ENCODE results near the gene JCAD. TPM values are rescaled to one million over a fixed set of nuclear protein-coding genes. Genes with fewer than 3 reads are reported as not detected.

Gene JCAD
- total and polyA plus RNA-seq, 2 of the 8 experiments (the other 6 are each of a cell fraction or from before 2014, with no cell fraction given), result 0.56 to 5.2 TPM

DNA sequence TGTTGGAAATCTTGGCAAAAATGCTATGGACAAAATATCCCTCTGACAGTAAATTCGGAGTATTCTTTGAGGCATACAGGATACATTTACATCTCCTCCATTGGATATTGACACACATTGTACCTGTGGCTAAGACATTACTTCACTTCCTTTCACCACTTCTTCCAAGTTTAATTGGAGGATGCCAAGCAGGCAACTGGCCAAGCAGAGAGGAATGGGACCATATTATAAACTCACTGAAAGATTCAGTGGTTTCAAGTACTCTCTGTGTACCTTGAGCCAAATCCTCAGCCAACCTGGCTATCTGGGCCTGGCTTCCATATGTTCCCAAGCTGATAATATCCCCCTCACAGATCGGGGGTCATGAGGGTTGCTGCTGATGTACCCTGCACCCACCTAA is 14.7 kb upstream of the JCAD start:
- 89% methylated on average over 2 of the region's 2 CpGs; no CpG with 5 or more reads in 1 of the 2 experiments for WGBS, 2 experiments (ENCODE audit: extremely low coverage in 1 of 2, insufficient coverage in 1 of 2, insufficient read length in 1 of 2, insufficient replicate concordance in 2 of 2, low coverage in 1 of 2, low lambda C conversion rate in 2 of 2, missing lambda C conversion rate in 1 of 2)
- H3K27me3 ChIP-seq (replicated peaks in 1 of 4; ENCODE audit: control insufficient read depth in 3 of 4, extremely low read depth in 1 of 4, insufficient read depth in 3 of 4, low read length in 3 of 4), result no peaks in the 10 kb centered on the region
- H3K23ac ChIP-seq (ENCODE audit: insufficient read length), result no peak overlapping the region
- H4K91ac ChIP-seq (replicated peaks; ENCODE audit: insufficient read length, low read length), result no peak overlapping the region
- H2AFZ ChIP-seq (ENCODE audit: low read length), result no peak overlapping the region
- DNase-seq (ENCODE audit: low read depth in 1 of 2, low spot score in 2 of 2) (no peak), FAIRE-seq (no peak)
- CTCF ChIA-PET (ENCODE audit: partially characterized antibody), result interaction anchor here (1.0 kb wide), 1 partner anchor 23 kb away, joined by 3 read pairs; no protein-coding TSS in a partner anchor
- no peaks in the 10 kb centered on the region for H3K79me1 ChIP-seq (ENCODE audit: low read depth, low read length)
- no peak overlapping the region for H3K56ac ChIP-seq (replicated peaks; ENCODE audit: insufficient read length, low read depth, low read length)
- no peaks in the 10 kb centered on the region; the same call in 1 of the 2 replicates for H3K23me2 ChIP-seq (ENCODE audit: low read depth, low read length)
- no peak overlapping the region for H3K27ac ChIP-seq (ENCODE audit: low read depth, low read length)
- no peak overlapping the region for H3K14ac ChIP-seq (ENCODE audit: insufficient read length)
- no peaks in the 10 kb centered on the region for H3K36me3 ChIP-seq (ENCODE audit: control insufficient read depth in 2 of 4, insufficient read depth in 4 of 4, low read length in 3 of 4)
- H3K79me2 ChIP-seq (ENCODE audit: control insufficient read depth in 1 of 2, insufficient read depth in 2 of 2, low read length in 2 of 2), result no peaks in the 10 kb centered on the region
- no peaks in the 10 kb centered on the region for H4K20me1 ChIP-seq (replicated peaks in 1 of 2; ENCODE audit: control insufficient read depth in 1 of 2, insufficient read depth in 2 of 2, low read length in 2 of 2)
- no peaks in the 10 kb centered on the region for H3K9me3 ChIP-seq (ENCODE audit: insufficient read depth in 2 of 2, low read depth in 1 of 2, low read length in 1 of 2)
- no peak overlapping the region for H3K4me2 ChIP-seq (ENCODE audit: insufficient read depth in 1 of 2, low read depth in 2 of 2, low read length in 2 of 2)
- H3K4me1 ChIP-seq (replicated peaks in 1 of 4; ENCODE audit: control insufficient read depth in 3 of 4, insufficient read depth in 4 of 4, low read length in 3 of 4), result peaks cover 0 to 4% (median 0%) of the 10 kb centered on the region in 4 experiments; a peak in 1 of 7 replicates
- H2AK5ac ChIP-seq (ENCODE audit: low read depth, low read length), result no peak overlapping the region
- no peak overlapping the region for H2BK12ac ChIP-seq (ENCODE audit: low read depth, low read length)
- H4K8ac ChIP-seq (ENCODE audit: extremely low read depth, insufficient read depth, low read length), result no peak overlapping the region
- POLR2A ChIA-PET (ENCODE audit: partially characterized antibody), result no interaction called here
- H2BK5ac ChIP-seq (ENCODE audit: low read depth, low read length), result no peak overlapping the region
- no peak overlapping the region for H3K4me3 ChIP-seq (ENCODE audit: extremely low read depth in 1 of 4, insufficient read depth in 2 of 4, low read depth in 3 of 4, low read length in 4 of 4)
- no peak overlapping the region for H3K18ac ChIP-seq (ENCODE audit: extremely low read depth, low read length)
- no peak overlapping the region for H3K9ac ChIP-seq (replicated peaks in 1 of 4; ENCODE audit: extremely low read depth in 1 of 4, low read depth in 3 of 4, low read length in 3 of 4)
- no peak overlapping the region for H4K5ac ChIP-seq (ENCODE audit: insufficient read length, low read depth, low read length)
- no peak overlapping the region for H3K4ac ChIP-seq (replicated peaks; ENCODE audit: insufficient read length, low read depth, low read length)
- no peak overlapping the region for H2BK20ac ChIP-seq (ENCODE audit: low read length)
- no peak overlapping the region for H2BK120ac ChIP-seq (replicated peaks; ENCODE audit: low read depth, low read length)
- no peak overlapping the region for H2BK15ac ChIP-seq (ENCODE audit: low read length)
- TF ChIP-seq TCF12 (IDR thresholded peaks at IDR 0.05; ENCODE audit: low read depth, low read length), result no peak
- no peak for TF ChIP-seq BCL11A (IDR thresholded peaks at IDR 0.05; ENCODE audit: low read depth in 2 of 2, low read length in 2 of 2)
- TF ChIP-seq EGR1 (IDR thresholded peaks at IDR 0.05; ENCODE audit: borderline replicate concordance, low read depth, low read length), result no peak
- TF ChIP-seq, protein P1, sequence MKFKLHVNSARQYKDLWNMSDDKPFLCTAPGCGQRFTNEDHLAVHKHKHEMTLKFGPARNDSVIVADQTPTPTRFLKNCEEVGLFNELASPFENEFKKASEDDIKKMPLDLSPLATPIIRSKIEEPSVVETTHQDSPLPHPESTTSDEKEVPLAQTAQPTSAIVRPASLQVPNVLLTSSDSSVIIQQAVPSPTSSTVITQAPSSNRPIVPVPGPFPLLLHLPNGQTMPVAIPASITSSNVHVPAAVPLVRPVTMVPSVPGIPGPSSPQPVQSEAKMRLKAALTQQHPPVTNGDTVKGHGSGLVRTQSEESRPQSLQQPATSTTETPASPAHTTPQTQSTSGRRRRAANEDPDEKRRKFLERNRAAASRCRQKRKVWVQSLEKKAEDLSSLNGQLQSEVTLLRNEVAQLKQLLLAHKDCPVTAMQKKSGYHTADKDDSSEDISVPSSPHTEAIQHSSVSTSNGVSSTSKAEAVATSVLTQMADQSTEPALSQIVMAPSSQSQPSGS (IDR thresholded peaks at IDR 0.05; ENCODE audit: low read length), result no peak
- no peak for TF ChIP-seq BRCA1 (IDR thresholded peaks at IDR 0.05; ENCODE audit: low read depth, low read length)
- TF ChIP-seq EP300 (IDR thresholded peaks at IDR 0.05; ENCODE audit: borderline replicate concordance in 1 of 2, low read depth in 2 of 2, low read length in 2 of 2), result no peak
- TF ChIP-seq SAP30 (IDR thresholded peaks at IDR 0.05; ENCODE audit: insufficient read depth, insufficient replicate concordance, low read length), result no peak
- no peak for TF ChIP-seq CHD2 (IDR thresholded peaks at IDR 0.05; ENCODE audit: low read length)
- TF ChIP-seq TEAD4 (IDR thresholded peaks at IDR 0.05; ENCODE audit: low read depth, low read length), result no peak
- no peak for TF ChIP-seq JUN (IDR thresholded peaks at IDR 0.05; ENCODE audit: low read depth, low read length)
- TF ChIP-seq SUZ12 (IDR thresholded peaks at IDR 0.05; ENCODE audit: low read length), result no peak
- no peak for TF ChIP-seq NRF1 (IDR thresholded peaks at IDR 0.05; ENCODE audit: low read depth, low read length)
- no peak for TF ChIP-seq SP1 (IDR thresholded peaks at IDR 0.05; ENCODE audit: low read depth, low read length)
- TF ChIP-seq SRF (IDR thresholded peaks at IDR 0.05; ENCODE audit: low read depth, low read length), result no peak
